C4-2B (cell line): ENCODE data around the gene FBXO17.
"Not testable (repeated sequence)": the region's sequence is repeated elsewhere in the genome, so short reads cannot be mapped to it uniquely, and the experiment has no call there.

Source experiments
- H3K27ac ChIP-seq: fragments of 450-650 bp; 2 replicates; pipeline ENCODE4 v1.5.1; 2017
- CTCF ChIP-seq: fragments of 450-650 bp; conservative IDR thresholded peaks from 2 replicates; pipeline ENCODE4 v1.5.1; 2017; ENCODE audit warnings: mild to moderate bottlenecking
- ZFX ChIP-seq: fragments of 450-650 bp; IDR thresholded peaks from 2 replicates; pipeline ENCODE4 v1.6.1; 2017

FBXO17 gene

GRCh38 chr19:39008137-39008536 lies 32.6 kb upstream of the FBXO17 start:
- no peak overlapping the region for H3K27ac ChIP-seq
- no peak for TF ChIP-seq CTCF
- no peak for TF ChIP-seq ZFX

GRCh38 chr19:39007096-39007495 lies 31.6 kb upstream of the FBXO17 start:
- H3K27ac ChIP-seq, result no peak overlapping the region
- TF ChIP-seq CTCF, result no peak
- no peak for TF ChIP-seq ZFX

- H3K27ac ChIP-seq, result no peak overlapping the region
- TF ChIP-seq ZFX, result no peak
- TF ChIP-seq CTCF, result no peak
These were observed 28.9 kb upstream of the FBXO17 start for GRCh38 chr19:39004403-39004802.

GRCh38 chr19:39003796-39004195 lies 28.3 kb upstream of the FBXO17 start:
- TF ChIP-seq ZFX, result no peak
- no peak for TF ChIP-seq CTCF
- no peak overlapping the region for H3K27ac ChIP-seq

GRCh38 chr19:39003188-39003587 lies 27.6 kb upstream of the FBXO17 start:
- no peak for TF ChIP-seq ZFX
- H3K27ac ChIP-seq, result no peak overlapping the region

GRCh38 chr19:39001041-39001440 lies 25.5 kb upstream of the FBXO17 start:
- TF ChIP-seq ZFX (no peak), CTCF (no peak)

GRCh38 chr19:38997576-38997975 lies 22.0 kb upstream of the FBXO17 start:
- H3K27ac ChIP-seq, result not testable (repeated sequence)

More at GRCh38 chr19:39001041-39001440, 25.5 kb upstream of the FBXO17 start:
- no peak overlapping the region for H3K27ac ChIP-seq

- no peak overlapping the region for H3K27ac ChIP-seq
- TF ChIP-seq ZFX (no peak), CTCF (no peak)
These were observed 17.7 kb upstream of the FBXO17 start for GRCh38 chr19:38993271-38993670.
